ENCODE data around the gene ERVMER34-1.

The ERVMER34-1 gene

DNA sequence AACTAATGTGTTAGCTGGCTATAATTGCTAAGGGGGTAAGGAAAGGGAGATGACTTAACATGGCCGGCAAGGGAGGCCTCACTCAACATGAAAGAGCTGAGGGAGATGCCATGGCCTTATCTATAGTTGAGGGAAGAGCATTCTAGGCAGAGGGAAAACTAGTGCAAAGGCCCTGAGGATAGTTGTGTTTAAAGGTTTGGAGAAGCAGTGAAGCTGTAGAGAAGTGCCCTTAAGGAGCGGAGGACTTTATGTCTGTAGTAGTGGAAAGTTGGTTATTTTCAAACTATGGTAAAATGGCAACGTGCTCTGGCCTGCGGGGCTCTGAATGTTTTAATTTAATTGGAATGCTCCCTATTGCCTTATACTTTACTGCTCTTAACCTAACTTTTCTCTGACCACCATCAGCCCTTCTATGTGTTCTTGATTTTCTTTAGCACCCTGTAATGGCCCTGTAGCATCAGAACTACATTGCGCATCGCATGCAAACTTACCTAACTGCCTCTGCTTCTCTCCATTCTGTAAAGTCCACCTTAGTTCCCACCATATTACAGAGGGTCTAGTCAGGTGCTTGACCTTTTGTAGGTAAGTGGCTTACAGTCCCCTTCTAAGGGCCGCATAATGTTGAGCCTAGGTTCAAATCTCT lies 35.8 kb downstream of the ERVMER34-1 start:
- peaks cover 45% of the 10 kb centered on the region for H3K79me2 ChIP-seq (ENCODE audit: low read length)
- H3K27me3 ChIP-seq (ENCODE audit: low read depth, low read length): no peaks in the 10 kb centered on the region
- no peaks in the 10 kb centered on the region for H3K9me3 ChIP-seq (ENCODE audit: insufficient read depth, low read length)
- H2AFZ ChIP-seq (ENCODE audit: low read depth, low read length): no peak overlapping the region
- H3K4me3 ChIP-seq (ENCODE audit: low read length): peak overlapping the region; percentile 89
- TF ChIP-seq, protein P1, sequence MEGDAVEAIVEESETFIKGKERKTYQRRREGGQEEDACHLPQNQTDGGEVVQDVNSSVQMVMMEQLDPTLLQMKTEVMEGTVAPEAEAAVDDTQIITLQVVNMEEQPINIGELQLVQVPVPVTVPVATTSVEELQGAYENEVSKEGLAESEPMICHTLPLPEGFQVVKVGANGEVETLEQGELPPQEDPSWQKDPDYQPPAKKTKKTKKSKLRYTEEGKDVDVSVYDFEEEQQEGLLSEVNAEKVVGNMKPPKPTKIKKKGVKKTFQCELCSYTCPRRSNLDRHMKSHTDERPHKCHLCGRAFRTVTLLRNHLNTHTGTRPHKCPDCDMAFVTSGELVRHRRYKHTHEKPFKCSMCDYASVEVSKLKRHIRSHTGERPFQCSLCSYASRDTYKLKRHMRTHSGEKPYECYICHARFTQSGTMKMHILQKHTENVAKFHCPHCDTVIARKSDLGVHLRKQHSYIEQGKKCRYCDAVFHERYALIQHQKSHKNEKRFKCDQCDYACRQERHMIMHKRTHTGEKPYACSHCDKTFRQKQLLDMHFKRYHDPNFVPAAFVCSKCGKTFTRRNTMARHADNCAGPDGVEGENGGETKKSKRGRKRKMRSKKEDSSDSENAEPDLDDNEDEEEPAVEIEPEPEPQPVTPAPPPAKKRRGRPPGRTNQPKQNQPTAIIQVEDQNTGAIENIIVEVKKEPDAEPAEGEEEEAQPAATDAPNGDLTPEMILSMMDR (IDR thresholded peaks at IDR 0.05; ENCODE audit: low read depth, low read length): no peak
- no peak for TF ChIP-seq EZH2phosphoT487 (IDR thresholded peaks at IDR 0.05; ENCODE audit: low read depth)
- H3K4me2 ChIP-seq (ENCODE audit: low read length): peak overlapping the region; percentile 99
- H3K36me3 ChIP-seq (replicated peaks; ENCODE audit: low read depth, low read length): peaks cover 54% of the 10 kb centered on the region
- peak overlapping the region; percentile 85 for H3K27ac ChIP-seq (ENCODE audit: low read length)
- H3K4me1 ChIP-seq (ENCODE audit: low read length): peaks cover 55% of the 10 kb centered on the region
- H3K9ac ChIP-seq (ENCODE audit: low read length): peak overlapping the region; percentile 22; the same call in 1 of the 2 replicates
- peaks cover 20% of the 10 kb centered on the region for H4K20me1 ChIP-seq (ENCODE audit: insufficient read depth, low read length)

DNA sequence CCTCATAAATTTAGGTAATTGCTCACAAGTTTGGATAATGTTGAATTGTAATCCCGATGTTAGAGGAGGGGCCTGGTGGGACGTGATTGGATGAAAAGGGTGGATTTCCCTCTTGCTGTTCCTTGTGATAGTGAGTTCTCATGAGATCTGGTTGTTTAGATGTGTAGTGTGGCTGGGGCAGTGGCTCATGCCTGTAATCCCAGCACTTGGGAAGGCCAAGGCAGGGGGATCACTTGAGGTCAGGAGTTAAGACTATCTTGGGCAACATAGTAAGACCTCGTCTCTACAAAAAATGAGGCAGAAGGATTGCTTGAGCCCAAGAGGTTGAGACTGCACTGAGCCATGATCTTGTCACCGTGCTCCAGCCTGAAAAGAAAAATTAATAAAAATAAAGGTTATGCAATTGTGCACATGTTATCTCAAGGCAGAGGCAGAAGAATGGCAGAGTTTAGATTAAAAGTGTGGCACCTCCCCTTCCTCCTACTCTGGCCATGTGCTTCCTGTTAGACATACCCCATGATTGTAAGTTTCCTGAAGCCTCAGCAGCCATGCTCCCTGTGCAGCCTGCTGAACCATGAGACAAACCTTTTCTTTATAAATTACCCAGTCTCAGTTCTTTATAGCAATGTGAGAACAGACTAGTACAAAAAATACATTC lies 36.5 kb downstream of the ERVMER34-1 start:
- peaks cover 20% of the 10 kb centered on the region for H4K20me1 ChIP-seq (ENCODE audit: insufficient read depth, low read length)
- H3K36me3 ChIP-seq (replicated peaks; ENCODE audit: low read depth, low read length): peaks cover 49% of the 10 kb centered on the region
- H3K9me3 ChIP-seq (ENCODE audit: insufficient read depth, low read length): no peaks in the 10 kb centered on the region
- H3K4me2 ChIP-seq (ENCODE audit: low read length): peak overlapping the region; percentile 99
- no peak for TF ChIP-seq EZH2phosphoT487 (IDR thresholded peaks at IDR 0.05; ENCODE audit: low read depth)
- TF ChIP-seq, protein P1 (IDR thresholded peaks at IDR 0.05; ENCODE audit: low read depth, low read length): no peak
- H3K79me2 ChIP-seq (ENCODE audit: low read length): peaks cover 45% of the 10 kb centered on the region
- H3K9ac ChIP-seq (ENCODE audit: low read length): peak overlapping the region; percentile 96
- peaks cover 57% of the 10 kb centered on the region for H3K4me1 ChIP-seq (ENCODE audit: low read length)
- no peaks in the 10 kb centered on the region for H3K27me3 ChIP-seq (ENCODE audit: low read depth, low read length)
- H2AFZ ChIP-seq (ENCODE audit: low read depth, low read length): no peak overlapping the region
- H3K4me3 ChIP-seq (ENCODE audit: low read length): peak overlapping the region; percentile 89
- H3K27ac ChIP-seq (ENCODE audit: low read length): peak overlapping the region; percentile 85

DNA sequence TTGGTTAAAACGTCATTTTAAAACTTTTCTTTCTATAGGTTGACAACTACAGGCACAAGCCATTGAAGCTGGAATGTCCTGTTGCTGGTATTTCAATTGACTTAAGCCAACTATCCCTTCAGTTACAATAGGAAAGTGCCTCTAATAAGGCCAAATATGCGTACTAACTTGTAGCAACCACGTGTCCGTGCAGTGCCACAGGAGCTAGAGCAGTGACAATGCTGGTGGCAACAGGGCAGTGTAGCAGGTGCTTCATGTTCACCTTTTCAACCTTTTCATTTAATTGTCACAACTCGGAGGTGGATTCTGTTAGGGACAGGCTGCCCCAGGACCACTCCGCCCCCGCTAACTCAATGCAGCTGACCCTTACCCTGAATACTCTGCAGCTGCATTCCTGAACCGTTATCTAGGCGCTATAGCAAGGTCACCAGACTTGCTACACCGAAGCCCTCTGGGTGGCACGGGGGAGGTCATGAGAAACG lies 37.7 kb downstream of the ERVMER34-1 start:
- peaks cover 20% of the 10 kb centered on the region for H4K20me1 ChIP-seq (ENCODE audit: insufficient read depth, low read length)
- peaks cover 45% of the 10 kb centered on the region for H3K79me2 ChIP-seq (ENCODE audit: low read length)
- H3K4me3 ChIP-seq (ENCODE audit: low read length): peak overlapping the region; percentile 89
- TF ChIP-seq EZH2phosphoT487 (IDR thresholded peaks at IDR 0.05; ENCODE audit: low read depth): no peak
- TF ChIP-seq, protein P1 (IDR thresholded peaks at IDR 0.05; ENCODE audit: low read depth, low read length): no peak
- peaks cover 48% of the 10 kb centered on the region for H3K36me3 ChIP-seq (replicated peaks; ENCODE audit: low read depth, low read length)
- peak overlapping the region; percentile 96 for H3K9ac ChIP-seq (ENCODE audit: low read length)
- H2AFZ ChIP-seq (ENCODE audit: low read depth, low read length): no peak overlapping the region
- peak overlapping the region; percentile 85 for H3K27ac ChIP-seq (ENCODE audit: low read length)
- peaks cover 69% of the 10 kb centered on the region for H3K4me1 ChIP-seq (ENCODE audit: low read length)
- H3K27me3 ChIP-seq (ENCODE audit: low read depth, low read length): no peaks in the 10 kb centered on the region
- peak overlapping the region; percentile 99 for H3K4me2 ChIP-seq (ENCODE audit: low read length)
- no peaks in the 10 kb centered on the region for H3K9me3 ChIP-seq (ENCODE audit: insufficient read depth, low read length)
